Ovary (tissue), 9 donors: ENCODE measurements around the gene NFIB. TPM values are rescaled to one million over a fixed set of nuclear protein-coding genes. Genes with fewer than 3 reads are reported as not detected.

Experiments used
- DNase-seq, 5 donors: peaks; one replicate each; pipeline ENCODE4 v3.0.0-alpha.2; 2019 to 2020
- H3K27ac ChIP-seq, 2 donors: fragments of 200-600 bp; one replicate each; pipeline versions ENCODE4 v1.5.1 to v1.8.0; 2019 to 2022
- H3K27me3 ChIP-seq: fragments of 200-600 bp; one replicate; pipeline ENCODE4 v1.8.0; 2022
- H3K36me3 ChIP-seq: fragments of 200-600 bp; sonication (generic); one replicate; pipeline ENCODE4 v1.5.1; 2019
- H3K4me1 ChIP-seq: one replicate; pipeline ENCODE4 v1.8.1; 2013; ENCODE audit warnings: mild to moderate bottlenecking, moderate library complexity; ENCODE audit not compliant: insufficient read depth
- H3K4me3 ChIP-seq: fragments of 200-600 bp; sonication (generic); one replicate; pipeline ENCODE4 v1.5.1; 2017
- H3K9me3 ChIP-seq, 2 donors: fragments of 200-600 bp in 1 of 2; sonication (generic) in 1 of 2; one replicate each; pipeline versions ENCODE4 v1.5.1 to v1.8.1; 2013 to 2019; ENCODE audit warnings: mild to moderate bottlenecking in 1 of 2, moderate library complexity in 1 of 2
- EP300 ChIP-seq: sonication (generic); formaldehyde crosslinking; IDR thresholded peaks from one replicate; pipeline ENCODE4 v1.6.1; 2017; ENCODE audit warnings: antibody characterized with exemption
- POLR2A ChIP-seq: fragments of 450-650 bp; IDR thresholded peaks from one replicate; pipeline ENCODE4 v1.6.1; 2017; ENCODE audit warnings: antibody characterized with exemption, mild to moderate bottlenecking, moderate library complexity
- WGBS, 3 donors: extraction: QIAGEN DNeasy Blood & Tissue Kit in 1 of 3; methylation state at CpG; one replicate each; pipeline versions ENCODE4 v1.1.5 to v1.1.7; 2013 to 2017; 5-methylcytosine and 5-hydroxymethylcytosine counted together
- intact Hi-C, 4 donors: fragments of 100-400 bp; cut with DNase I; formaldehyde crosslinking; loops; one replicate each; pipeline versions ENCODE4 v1.11.0 to v1.15.1; 2022 to 2023
- polyA plus RNA-seq, 2 donors: library from polyadenylated mRNA; stranded (reverse); fragments of 200-250 nt in 1 of 2; fragments of 350-450 nt in 1 of 2; fragmentation: Illumina TruSeq in 1 of 2; extraction: RNeasy Lipid Tissue Mini Kit (QIAGEN cat#74804) in 1 of 2; gene quantifications; one replicate each; pipeline ENCODE4 v1.2.3, GENCODE V29; 2013 to 2014
- total RNA-seq, 7 donors: library from RNA; depleted of rRNA in 2 of 7; stranded (reverse); fragments of >200 nt in 2 of 7; fragmentation: NEBNext Ultra II Directional in 3 of 7; extraction: Animal tissue kit (Norgen Biotek cat#: 25700) in 3 of 7; gene quantifications; one replicate each; pipeline versions ENCODE4 v1.1.0 to v1.2.4, GENCODE V29; 2016 to 2023
- TF ChIP-seq, protein P1 (sequence below), 3 donors: fragments of 450-650 bp in 2 of 3; fragments of 200-600 bp in 1 of 3; IDR thresholded peaks; one replicate each; pipeline versions ENCODE4 v1.5.1 to v1.8.0; 2016 to 2022; ENCODE audit warnings: antibody characterized with exemption in 3 of 3, mild to moderate bottlenecking in 1 of 3
- donor health status: DM: no; HTN: no; CAD: no; lungs with moderate emphysema.
- donor health status: DM: no; HTN: no; CAD: no.
- donor health status: Bipolar disorder and iron deficiency.
- donor health status: DM: yes; HTN: yes; CAD: no.
- donor health status: DM: no; HTN: no; CAD: no.
- donor health status: DM: yes; HTN: yes; CAD: no.

NFIB gene
- total and polyA plus RNA-seq, 9 donors = 8.7 to 111 (median 53.2) TPM

DNA sequence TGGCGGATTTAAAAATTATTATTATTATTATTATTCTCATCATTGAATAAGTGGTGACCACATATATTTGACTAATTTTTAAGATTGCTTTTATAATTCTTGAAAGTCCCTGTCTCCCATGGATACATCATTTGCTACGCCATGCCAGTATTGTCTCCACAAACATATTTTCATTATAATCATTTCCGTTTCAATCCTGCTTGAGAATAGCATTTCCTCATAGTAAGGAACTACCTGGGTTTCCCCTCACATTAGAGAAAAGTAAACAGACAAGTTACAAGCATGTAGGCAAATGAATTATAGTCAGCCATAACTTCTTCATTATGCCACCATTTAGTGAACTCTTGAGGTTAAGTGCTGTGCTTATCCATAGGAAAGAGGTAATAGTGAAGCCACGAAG is 276.6 kb downstream of the NFIB start:
- intact Hi-C loops = loop anchor here in 2 of 4 donors (10.0 kb wide), 1 partner anchor 277 kb away; the partner anchor contains the start of gene NFIB (in 2 of the 2)
- no peaks in the 10 kb centered on the region for H3K9me3 ChIP-seq
- H3K4me3 ChIP-seq = no peak overlapping the region
- 93 to 96% (median 93%) methylated on average over 4 of the region's 4 CpGs for WGBS, 3 donors
- no peak for DNase-seq
- H3K27ac ChIP-seq = no peak overlapping the region
- H3K36me3 ChIP-seq = no peaks in the 10 kb centered on the region
- TF ChIP-seq, protein P1, sequence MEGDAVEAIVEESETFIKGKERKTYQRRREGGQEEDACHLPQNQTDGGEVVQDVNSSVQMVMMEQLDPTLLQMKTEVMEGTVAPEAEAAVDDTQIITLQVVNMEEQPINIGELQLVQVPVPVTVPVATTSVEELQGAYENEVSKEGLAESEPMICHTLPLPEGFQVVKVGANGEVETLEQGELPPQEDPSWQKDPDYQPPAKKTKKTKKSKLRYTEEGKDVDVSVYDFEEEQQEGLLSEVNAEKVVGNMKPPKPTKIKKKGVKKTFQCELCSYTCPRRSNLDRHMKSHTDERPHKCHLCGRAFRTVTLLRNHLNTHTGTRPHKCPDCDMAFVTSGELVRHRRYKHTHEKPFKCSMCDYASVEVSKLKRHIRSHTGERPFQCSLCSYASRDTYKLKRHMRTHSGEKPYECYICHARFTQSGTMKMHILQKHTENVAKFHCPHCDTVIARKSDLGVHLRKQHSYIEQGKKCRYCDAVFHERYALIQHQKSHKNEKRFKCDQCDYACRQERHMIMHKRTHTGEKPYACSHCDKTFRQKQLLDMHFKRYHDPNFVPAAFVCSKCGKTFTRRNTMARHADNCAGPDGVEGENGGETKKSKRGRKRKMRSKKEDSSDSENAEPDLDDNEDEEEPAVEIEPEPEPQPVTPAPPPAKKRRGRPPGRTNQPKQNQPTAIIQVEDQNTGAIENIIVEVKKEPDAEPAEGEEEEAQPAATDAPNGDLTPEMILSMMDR (IDR thresholded peaks at IDR 0.05) = no peak
- no peak for TF ChIP-seq EP300
- TF ChIP-seq POLR2A = no peak
- H3K4me1 ChIP-seq = no peaks in the 10 kb centered on the region
- H3K27me3 ChIP-seq = no peaks in the 10 kb centered on the region

DNA sequence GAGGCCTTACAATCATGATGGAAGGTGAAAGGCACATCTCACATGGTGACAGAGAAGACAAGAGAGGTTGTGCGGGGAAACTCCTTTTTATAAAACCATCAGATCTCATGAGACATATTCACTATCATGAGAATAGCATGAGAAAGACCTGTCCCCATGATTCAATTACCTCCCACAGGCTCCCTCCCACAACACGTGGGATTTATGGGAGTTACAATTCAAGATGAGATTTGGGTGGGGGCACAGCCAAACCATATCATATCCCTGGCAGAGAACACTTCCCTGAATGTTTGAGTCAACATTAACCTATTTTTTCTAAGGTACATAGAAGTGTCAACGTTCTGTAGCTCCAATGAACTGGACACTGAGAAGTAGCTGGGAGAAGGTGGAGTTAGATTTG is 280.9 kb downstream of the NFIB start:
- Histone ChIP-seq H3K27me3 (no peaks in the 10 kb centered on the region), H3K27ac (no peak overlapping the region), H3K9me3 (no peaks in the 10 kb centered on the region), H3K4me1 (peaks cover 1% of the 10 kb centered on the region), H3K4me3 (no peak overlapping the region), H3K36me3 (no peaks in the 10 kb centered on the region)
- 84 to 88% (median 86%) methylated on average over 3 of the region's 3 CpGs for WGBS, 3 donors
- TF ChIP-seq POLR2A (no peak), EP300 (no peak)
- TF ChIP-seq, protein P1 (IDR thresholded peaks at IDR 0.05) = no peak
- DNase-seq = no peak
- intact Hi-C loops = loop anchor here in 2 of 4 donors (10.0 kb wide), 1 partner anchor 282 kb away; the partner anchor contains the start of gene NFIB (in 2 of the 2)
